Hair follicular keratinocyte (primary cell): ENCODE measurements around the gene MYO7A. TPM values are rescaled to one million over a fixed set of nuclear protein-coding genes. Genes with fewer than 3 reads are reported as not detected.

ENCODE experiments used
- total RNA-seq: library from RNA; depleted of rRNA; stranded (reverse); fragments of >200 nt; gene quantifications from 2 replicates; pipeline ENCODE4 v1.2.3, GENCODE V29; 2015

Gene MYO7A
- total RNA-seq: 0.30 and 0.70 TPM in 2 replicates

DNA sequence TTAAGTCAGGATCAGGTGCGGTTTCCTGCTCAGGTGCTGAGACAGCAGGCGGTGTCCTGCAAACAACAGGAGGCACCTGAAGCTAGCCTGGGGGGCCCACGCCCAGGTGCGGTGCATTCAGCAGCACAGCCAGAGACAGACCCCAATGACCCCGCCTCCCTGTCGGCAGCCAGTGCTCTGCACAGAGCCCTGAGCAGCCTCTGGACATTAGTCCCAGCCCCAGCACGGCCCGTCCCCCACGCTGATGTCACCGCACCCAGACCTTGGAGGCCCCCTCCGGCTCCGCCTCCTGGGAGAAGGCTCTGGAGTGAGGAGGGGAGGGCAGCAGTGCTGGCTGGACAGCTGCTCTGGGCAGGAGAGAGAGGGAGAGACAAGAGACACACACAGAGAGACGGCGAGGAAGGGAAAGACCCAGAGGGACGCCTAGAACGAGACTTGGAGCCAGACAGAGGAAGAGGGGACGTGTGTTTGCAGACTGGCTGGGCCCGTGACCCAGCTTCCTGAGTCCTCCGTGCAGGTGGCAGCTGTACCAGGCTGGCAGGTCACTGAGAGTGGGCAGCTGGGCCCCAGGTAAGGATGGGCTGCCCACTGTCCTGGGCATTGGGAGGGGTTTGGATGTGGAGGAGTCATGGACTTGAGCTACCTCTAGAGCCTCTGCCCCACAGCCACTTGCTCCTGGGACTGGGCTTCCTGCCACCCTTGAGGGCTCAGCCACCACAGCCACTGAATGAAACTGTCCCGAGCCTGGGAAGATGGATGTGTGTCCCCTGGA lies at the start of gene MYO7A:
MYO7A (plus strand) TSS at position 327 of the 772 bp plus-strand sequence. CDS start 2,389 bp downstream, outside the sequence.

DNA sequence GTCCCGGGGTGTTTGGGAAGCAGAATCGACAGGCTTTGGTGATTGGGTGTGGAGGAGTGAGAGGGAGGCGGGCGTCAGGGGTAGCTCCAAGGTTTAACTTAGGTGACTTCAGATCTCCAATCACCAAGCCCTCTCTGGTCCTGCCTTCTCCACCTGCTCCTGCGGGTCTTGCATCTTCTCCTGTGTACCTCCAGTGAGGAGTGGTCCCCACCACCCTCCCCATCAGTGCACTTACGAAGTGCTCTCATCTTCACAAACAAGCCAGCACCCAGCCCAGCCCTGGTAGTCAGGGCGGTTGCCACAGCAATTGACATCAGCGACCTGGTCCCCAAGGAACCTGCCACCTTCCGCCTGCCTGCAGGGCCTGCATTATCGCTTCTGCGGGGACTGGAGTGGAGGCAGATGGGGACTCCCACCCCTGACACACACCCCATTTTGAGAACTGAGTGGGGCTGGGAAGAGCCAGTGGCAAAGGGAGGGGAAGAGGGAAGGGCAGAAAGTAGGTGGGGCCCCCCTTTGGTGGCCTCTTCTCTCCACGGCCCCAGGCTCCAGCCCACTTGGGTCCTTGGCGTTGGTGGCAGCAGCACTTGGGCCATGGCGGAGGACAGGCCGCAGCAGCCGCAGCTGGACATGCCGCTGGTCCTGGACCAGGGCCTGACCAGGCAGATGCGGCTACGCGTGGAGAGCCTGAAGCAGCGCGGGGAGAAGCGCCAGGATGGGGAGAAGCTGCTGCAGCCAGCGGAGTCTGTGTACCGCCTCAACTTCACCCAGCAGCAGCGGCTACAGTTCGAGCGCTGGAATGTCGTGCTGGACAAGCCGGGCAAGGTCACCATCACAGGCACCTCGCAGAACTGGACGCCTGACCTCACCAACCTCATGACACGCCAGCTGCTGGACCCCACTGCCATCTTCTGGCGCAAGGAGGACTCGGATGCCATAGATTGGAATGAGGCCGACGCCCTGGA lies 25.5 kb upstream of the MYO7A start, which contains the start of gene OMP:
OMP (plus strand) TSS at position 595 of the 965 bp plus-strand sequence; CDS start at position 595, 0 bp downstream.

Other genes starting within 250 kb of the MYO7A start
- not detected in 2 replicates for gene B3GNT6, start 93.8 kb upstream of the MYO7A start, total RNA-seq
- gene CAPN5, start 61.3 kb upstream of the MYO7A start, total RNA-seq: 0.57 and 2.0 TPM in 2 replicates
- gene OMP, start 25.4 kb upstream of the MYO7A start, total RNA-seq: not detected in 2 replicates
- gene GDPD4, start 173.4 kb downstream of the MYO7A start, total RNA-seq: not detected in 2 replicates